ENCODE measurements around the gene OSBPL3. TPM values are rescaled to one million over a fixed set of nuclear protein-coding genes. Genes with fewer than 3 reads are reported as not detected.
A peak's percentile ranks its signal among the peaks of the same experiment; 100 is the strongest.

The OSBPL3 gene
- total RNA-seq, 2 donors from 2014 or later: 3.1 to 8.2 TPM

DNA sequence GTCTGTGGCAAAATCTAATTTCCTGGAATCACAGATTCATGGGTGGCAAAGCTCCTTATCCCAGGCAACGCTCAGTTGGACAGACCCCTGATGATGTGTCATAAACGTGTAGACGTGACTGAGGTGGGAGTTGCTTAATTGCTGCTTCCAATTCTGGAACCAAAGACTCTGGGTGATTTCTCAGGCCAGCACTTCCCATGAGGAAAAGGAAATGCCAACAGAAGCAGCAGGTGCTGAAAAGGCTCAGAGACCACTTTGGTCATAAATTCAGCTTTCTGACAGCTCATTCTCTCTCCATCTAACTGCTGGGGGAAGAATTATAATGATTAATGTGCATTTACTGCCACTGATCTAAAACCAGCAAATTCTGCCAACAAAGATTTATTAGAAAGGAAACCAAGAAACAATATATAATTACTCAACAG lies 88.7 kb downstream of the OSBPL3 start:
- TF ChIP-seq, protein P1, sequence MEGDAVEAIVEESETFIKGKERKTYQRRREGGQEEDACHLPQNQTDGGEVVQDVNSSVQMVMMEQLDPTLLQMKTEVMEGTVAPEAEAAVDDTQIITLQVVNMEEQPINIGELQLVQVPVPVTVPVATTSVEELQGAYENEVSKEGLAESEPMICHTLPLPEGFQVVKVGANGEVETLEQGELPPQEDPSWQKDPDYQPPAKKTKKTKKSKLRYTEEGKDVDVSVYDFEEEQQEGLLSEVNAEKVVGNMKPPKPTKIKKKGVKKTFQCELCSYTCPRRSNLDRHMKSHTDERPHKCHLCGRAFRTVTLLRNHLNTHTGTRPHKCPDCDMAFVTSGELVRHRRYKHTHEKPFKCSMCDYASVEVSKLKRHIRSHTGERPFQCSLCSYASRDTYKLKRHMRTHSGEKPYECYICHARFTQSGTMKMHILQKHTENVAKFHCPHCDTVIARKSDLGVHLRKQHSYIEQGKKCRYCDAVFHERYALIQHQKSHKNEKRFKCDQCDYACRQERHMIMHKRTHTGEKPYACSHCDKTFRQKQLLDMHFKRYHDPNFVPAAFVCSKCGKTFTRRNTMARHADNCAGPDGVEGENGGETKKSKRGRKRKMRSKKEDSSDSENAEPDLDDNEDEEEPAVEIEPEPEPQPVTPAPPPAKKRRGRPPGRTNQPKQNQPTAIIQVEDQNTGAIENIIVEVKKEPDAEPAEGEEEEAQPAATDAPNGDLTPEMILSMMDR (IDR thresholded peaks at IDR 0.05): no peak
- TF ChIP-seq POLR2A (IDR thresholded peaks at IDR 0.05): no peak
- DNase-seq (no peak), ATAC-seq (no peak)
- H3K27ac ChIP-seq: no peak overlapping the region
- H3K27me3 ChIP-seq: no peaks in the 10 kb centered on the region
- no peaks in the 10 kb centered on the region for H3K36me3 ChIP-seq (replicated peaks in 1 of 2; ENCODE audit: insufficient read depth in 1 of 2, low read depth in 2 of 2)
- H3K9me3 ChIP-seq: no peaks in the 10 kb centered on the region
- intact Hi-C loops (cut with DNase I): no loop called here
- 79 to 83% methylated on average over 3 of the region's 3 CpGs for WGBS, 2 donors
- H3K4me3 ChIP-seq: no peak overlapping the region
- no peaks in the 10 kb centered on the region for H3K4me1 ChIP-seq

DNA sequence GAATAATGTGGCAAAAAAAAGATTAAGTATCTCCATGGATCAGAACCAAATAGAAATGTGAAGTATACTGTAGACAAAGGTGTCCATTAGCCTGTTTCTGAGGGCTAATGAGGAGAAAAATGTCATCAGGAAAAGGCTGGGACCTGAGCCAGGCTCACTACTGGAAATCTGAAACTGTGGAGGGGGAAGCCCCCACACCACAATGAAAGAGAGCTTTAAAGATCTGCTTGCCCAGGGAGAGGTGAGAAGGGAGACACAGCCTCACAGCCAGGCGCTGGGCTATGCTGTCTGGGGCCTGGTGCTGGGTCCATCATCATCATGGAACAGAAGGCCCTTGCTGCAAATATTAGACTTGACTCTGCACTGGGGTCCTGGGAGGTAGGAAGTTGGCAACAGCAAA lies 90.4 kb downstream of the OSBPL3 start:
- Histone ChIP-seq H3K9me3 (no peaks in the 10 kb centered on the region), H3K4me3 (no peak overlapping the region), H3K27me3 (no peaks in the 10 kb centered on the region), H3K4me1 (peaks cover 7% of the 10 kb centered on the region), H3K36me3 (replicated peaks in 1 of 2; ENCODE audit: insufficient read depth in 1 of 2, low read depth in 2 of 2) (no peaks in the 10 kb centered on the region), H3K27ac (no peak overlapping the region)
- DNase-seq (no peak), ATAC-seq (no peak)
- intact Hi-C loops (cut with DNase I): no loop called here
- WGBS, 2 donors: 91 to 100% methylated on average over 1 of the region's 1 CpG
- TF ChIP-seq, protein P1 (IDR thresholded peaks at IDR 0.05): no peak
- no peak for TF ChIP-seq POLR2A (IDR thresholded peaks at IDR 0.05)

GRCh38 chr7:24888653-24889052 lies 91.3 kb downstream of the OSBPL3 start:
- ATAC-seq (no peak), DNase-seq (no peak)
- H3K9me3 ChIP-seq: no peaks in the 10 kb centered on the region
- TF ChIP-seq POLR2A (IDR thresholded peaks at IDR 0.05): no peak
- TF ChIP-seq, protein P1 (IDR thresholded peaks at IDR 0.05): no peak
- H3K27me3 ChIP-seq: no peaks in the 10 kb centered on the region
- no peak overlapping the region for H3K4me3 ChIP-seq
- intact Hi-C loops (cut with DNase I): no loop called here
- no peak overlapping the region for H3K27ac ChIP-seq
- no peaks in the 10 kb centered on the region for H3K36me3 ChIP-seq (replicated peaks in 1 of 2; ENCODE audit: insufficient read depth in 1 of 2, low read depth in 2 of 2)
- H3K4me1 ChIP-seq: peaks cover 7% of the 10 kb centered on the region

DNA sequence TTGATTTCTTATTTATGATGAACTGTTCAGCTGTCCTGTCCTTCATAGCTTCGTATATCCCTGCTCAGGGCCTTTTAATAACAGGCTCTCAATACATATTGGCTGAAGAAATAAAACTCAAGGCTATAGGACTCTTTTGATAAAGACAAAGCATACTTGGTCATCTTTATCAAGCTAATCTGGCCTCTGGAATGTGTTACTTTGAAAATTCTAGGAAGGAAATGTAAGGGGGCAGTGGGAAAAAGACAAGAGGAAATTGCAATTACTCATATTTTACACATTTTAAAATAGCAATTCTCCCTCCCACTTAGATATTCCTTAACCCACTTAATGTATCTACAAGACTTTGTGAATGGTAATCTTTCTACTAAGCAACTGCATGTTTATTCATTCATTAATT lies 94.3 kb downstream of the OSBPL3 start:
- Histone ChIP-seq H3K4me3 (no peak overlapping the region), H3K27me3 (no peaks in the 10 kb centered on the region), H3K36me3 (replicated peaks in 1 of 2; ENCODE audit: insufficient read depth in 1 of 2, low read depth in 2 of 2) (no peaks in the 10 kb centered on the region), H3K9me3 (no peaks in the 10 kb centered on the region), H3K27ac (no peak overlapping the region), H3K4me1 (peaks cover 7% of the 10 kb centered on the region)
- ATAC-seq (no peak), DNase-seq (no peak)
- intact Hi-C loops (cut with DNase I): no loop called here
- no peak for TF ChIP-seq POLR2A (IDR thresholded peaks at IDR 0.05)
- TF ChIP-seq, protein P1 (IDR thresholded peaks at IDR 0.05): no peak
- 29 to 55% methylated on average over 1 of the region's 1 CpG for WGBS, 2 donors

- TF ChIP-seq POLR2A (IDR thresholded peaks at IDR 0.05): no peak
- TF ChIP-seq, protein P1 (IDR thresholded peaks at IDR 0.05): peak in 3 of 7 experiments; percentile 21 to 29 (median 21)
- peak in 2 of 4 donors; percentile 36 to 51 for DNase-seq
- intact Hi-C loops (cut with DNase I): no loop called here
- H3K9me3 ChIP-seq: no peaks in the 10 kb centered on the region
- 37 to 42% methylated on average over 2 of the region's 2 CpGs for WGBS, 2 donors
- ATAC-seq: peak; percentile 85
- no peaks in the 10 kb centered on the region for H3K27me3 ChIP-seq
- no peak overlapping the region for H3K4me3 ChIP-seq
- H3K4me1 ChIP-seq: peaks cover 7% of the 10 kb centered on the region
- H3K27ac ChIP-seq: no peak overlapping the region
- H3K36me3 ChIP-seq (replicated peaks in 1 of 2; ENCODE audit: insufficient read depth in 1 of 2, low read depth in 2 of 2): no peaks in the 10 kb centered on the region
Measured at GRCh38 chr7:24885305-24885704, 94.7 kb downstream of the OSBPL3 start.

Measured in body of pancreas (tissue), 4 donors.